IPS-11a (cell line): Measurements from ENCODE around the gene BMP8A.
"Not testable (repeated sequence)": the region's sequence is repeated elsewhere in the genome, so short reads cannot be mapped to it uniquely, and the experiment has no call there.

ENCODE experiments used
- H3K4me3 ChIP-seq: one replicate; pipeline ENCODE4 v1.5.1; 2013; ENCODE audit warnings: low read depth, low read length, control low read depth

The BMP8A gene

GRCh38 chr1:39481289-39481688 is 10.1 kb upstream of the BMP8A start:
- no peak overlapping the region for H3K4me3 ChIP-seq

- H3K4me3 ChIP-seq = no peak overlapping the region
Measured at GRCh38 chr1:39483276-39483675, 8.2 kb upstream of the BMP8A start.

GRCh38 chr1:39484564-39484963 is 6.9 kb upstream of the BMP8A start:
- no peak overlapping the region for H3K4me3 ChIP-seq

GRCh38 chr1:39485046-39485803 is 6.2 kb upstream of the BMP8A start:
- H3K4me3 ChIP-seq = no peak overlapping the region

GRCh38 chr1:39488012-39488545 is 3.4 kb upstream of the BMP8A start:
- no peak overlapping the region for H3K4me3 ChIP-seq

GRCh38 chr1:39488793-39489566 is 2.5 kb upstream of the BMP8A start:
- no peak overlapping the region for H3K4me3 ChIP-seq

GRCh38 chr1:39489567-39490239 is 1.7 kb upstream of the BMP8A start:
- H3K4me3 ChIP-seq = no peak overlapping the region

- peak overlapping the region; percentile 30 for H3K4me3 ChIP-seq
Measured at GRCh38 chr1:39490596-39491145, 765 bp upstream of the BMP8A start.

- peak overlapping the region; percentile 30 for H3K4me3 ChIP-seq
Measured at GRCh38 chr1:39492118-39493042, 944 bp downstream of the BMP8A start.

- not testable (repeated sequence) for H3K4me3 ChIP-seq
Measured at GRCh38 chr1:39493043-39493810, 1.8 kb downstream of the BMP8A start.

GRCh38 chr1:39494671-39495410 is 3.4 kb downstream of the BMP8A start:
- no peak overlapping the region for H3K4me3 ChIP-seq

GRCh38 chr1:39496520-39496919 is 5.1 kb downstream of the BMP8A start:
- H3K4me3 ChIP-seq = not testable (repeated sequence)

- H3K4me3 ChIP-seq = no peak overlapping the region
Measured at GRCh38 chr1:39497585-39497984, 6.1 kb downstream of the BMP8A start.

GRCh38 chr1:39498096-39498710 is 6.8 kb downstream of the BMP8A start:
- H3K4me3 ChIP-seq = not testable (repeated sequence)

GRCh38 chr1:39498821-39499220 is 7.4 kb downstream of the BMP8A start:
- not testable (repeated sequence) for H3K4me3 ChIP-seq

GRCh38 chr1:39499668-39500067 is 8.2 kb downstream of the BMP8A start:
- no peak overlapping the region for H3K4me3 ChIP-seq

GRCh38 chr1:39500862-39501389 is 9.5 kb downstream of the BMP8A start:
- no peak overlapping the region for H3K4me3 ChIP-seq

- no peak overlapping the region for H3K4me3 ChIP-seq
Measured at GRCh38 chr1:39501666-39502065, 10.2 kb downstream of the BMP8A start.
